PC-3 (cell line): Measurements from ENCODE around the gene DIS3L2. TPM values are rescaled to one million over a fixed set of nuclear protein-coding genes. Genes with fewer than 3 reads are reported as not detected.

Source experiments
- ATAC-seq: fragments of 200-7000 bp; cut with Tn5 transposase; 2 replicates; pipeline ENCODE4 v1.9.1; 2020; ENCODE audit warnings: mild to moderate bottlenecking, moderate library complexity
- BruUV-seq: library from RNA; stranded (reverse); fragments of 400-500 nt; replicated peaks from 2 replicates; lab custom pipeline; 2021; lab: Mats Ljungman, UMichigan
- CTCF ChIA-PET: fragments of 300-600 bp; sonication (Branson Sonifier 250); formaldehyde crosslinking; loops from one replicate; lab custom pipeline; 2022; ENCODE audit warnings: antibody characterized with exemption; lab: Charles Lee
- POLR2A ChIA-PET: fragments of 300-600 bp; sonication (Branson Sonifier 250); formaldehyde crosslinking; loops from one replicate; lab custom pipeline; 2022; ENCODE audit warnings: antibody characterized with exemption; ENCODE audit not compliant: unreplicated experiment; lab: Charles Lee
- DNase-seq: peaks from one replicate; pipeline ENCODE4 v3.0.0-alpha.2; 2015
- H2AFZ ChIP-seq: fragments of 300-600 bp; sonication (generic); 2 replicates; pipeline ENCODE4 v1.6.0; 2016; ENCODE audit warnings: antibody characterized with exemption, low read length
- H3F3A ChIP-seq: fragments of 300-600 bp; sonication (generic); one replicate; pipeline ENCODE4 v1.6.0; 2017; ENCODE audit warnings: antibody characterized with exemption, low read length, control low read depth, mild to moderate bottlenecking; ENCODE audit not compliant: unreplicated experiment
- H3K27ac ChIP-seq: fragments of 300-600 bp; sonication (generic); 2 replicates; pipeline ENCODE4 v1.5.1; 2016; ENCODE audit warnings: mild to moderate bottlenecking, low read length
- H3K27me3 ChIP-seq: fragments of 300-600 bp; sonication (generic); 2 replicates; pipeline ENCODE4 v1.6.1; 2016; ENCODE audit warnings: low read length, mixed read lengths
- H3K36me3 ChIP-seq: fragments of 300-600 bp; sonication (generic); 2 replicates; pipeline ENCODE4 v1.6.1; 2016; ENCODE audit warnings: low read depth, mixed run types, low read length, mixed read lengths
- H3K4me1 ChIP-seq: fragments of 300-600 bp; sonication (generic); 2 replicates; pipeline ENCODE4 v1.5.1; 2016; ENCODE audit warnings: low read length; ENCODE audit not compliant: insufficient read depth
- H3K4me2 ChIP-seq: fragments of 300-600 bp; sonication (generic); 2 replicates; pipeline ENCODE4 v1.6.0; 2016; ENCODE audit warnings: low read length
- H3K4me3 ChIP-seq: fragments of 300-600 bp; sonication (generic); 2 replicates; pipeline ENCODE4 v1.5.1; 2016; ENCODE audit warnings: mild to moderate bottlenecking, low read length, mixed read lengths
- H3K79me2 ChIP-seq: fragments of 300-600 bp; sonication (generic); 2 replicates; pipeline ENCODE4 v1.6.1; 2017; ENCODE audit warnings: low read length, mixed read lengths
- H3K9ac ChIP-seq: fragments of 300-600 bp; sonication (generic); 2 replicates; pipeline ENCODE4 v1.6.0; 2016; ENCODE audit warnings: mild to moderate bottlenecking, low read length
- H3K9me2 ChIP-seq: fragments of 300-600 bp; sonication (generic); replicated peaks from 2 replicates; pipeline ENCODE4 v1.6.1; 2016; ENCODE audit warnings: mixed run types, low read length, mixed read lengths
- H3K9me3 ChIP-seq: fragments of 300-600 bp; sonication (generic); 2 replicates; pipeline ENCODE4 v1.6.1; 2016; ENCODE audit warnings: low read length, mixed read lengths
- H4K20me1 ChIP-seq: fragments of 300-600 bp; sonication (generic); 2 replicates; pipeline ENCODE4 v1.6.1; 2016; ENCODE audit warnings: low read length, mixed read lengths
- EZH2 ChIP-seq: fragments of 300-600 bp; sonication (generic); IDR thresholded peaks from one replicate; pipeline ENCODE4 v1.6.1; 2017; ENCODE audit warnings: antibody characterized with exemption, mild to moderate bottlenecking, low read length; ENCODE audit not compliant: unreplicated experiment
- EZH2phosphoT487 ChIP-seq: fragments of 300-600 bp; sonication (generic); IDR thresholded peaks from 2 replicates; pipeline ENCODE4 v1.6.1; 2018; ENCODE audit warnings: mild to moderate bottlenecking, antibody characterized with exemption, low read length, borderline replicate concordance
- intact Hi-C: fragments of 100-400 bp; cut with micrococcal nuclease; formaldehyde crosslinking; loops from 2 replicates; pipeline ENCODE4 v1.9.0; 2023
- total RNA-seq: library from RNA; depleted of rRNA; stranded (reverse); fragments of >200 nt; gene quantifications from 2 replicates; pipeline ENCODE4 v1.2.3, GENCODE V29; 2014
- TF ChIP-seq, protein P1 (sequence below): fragments of 300-600 bp; sonication (generic); conservative IDR thresholded peaks from 2 replicates; pipeline ENCODE4 v1.5.1; 2017; ENCODE audit warnings: antibody characterized with exemption, low read depth, mild to moderate bottlenecking, low read length

Gene DIS3L2
- total RNA-seq, 1 experiment from 2014 or later, result 22.8 TPM

DNA sequence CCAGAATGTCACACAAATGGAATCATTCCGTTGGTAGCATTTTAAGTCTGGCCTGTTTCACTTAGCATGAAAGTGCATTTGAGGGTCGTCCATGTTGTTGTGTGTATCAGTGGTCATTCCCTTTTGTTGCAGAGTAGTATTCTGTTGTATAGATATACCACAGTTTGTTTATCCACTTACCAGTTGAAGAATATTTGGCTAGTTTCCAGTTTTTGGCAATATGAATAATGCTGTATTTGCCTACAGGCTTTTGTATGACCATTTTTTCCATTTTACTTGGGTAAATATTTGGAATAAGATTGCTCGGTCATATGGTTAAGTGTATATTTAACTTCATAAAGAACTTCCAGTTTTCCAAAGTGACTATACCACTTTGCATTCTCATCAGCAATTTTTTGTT, 317.0 kb downstream of the DIS3L2 start:
- Histone ChIP-seq H3F3A (no peaks in the 10 kb centered on the region), H3K36me3 (no peaks in the 10 kb centered on the region), H3K27ac (no peak overlapping the region), H3K27me3 (no peaks in the 10 kb centered on the region), H3K4me1 (no peaks in the 10 kb centered on the region), H3K9me2 (no peaks in the 10 kb centered on the region), H3K9ac (no peak overlapping the region), H3K9me3 (no peaks in the 10 kb centered on the region), H3K4me3 (no peak overlapping the region), H3K79me2 (no peaks in the 10 kb centered on the region), H4K20me1 (no peaks in the 10 kb centered on the region), H2AFZ (no peak overlapping the region), H3K4me2 (no peak overlapping the region)
- no peak for TF ChIP-seq EZH2phosphoT487
- TF ChIP-seq, protein P1, sequence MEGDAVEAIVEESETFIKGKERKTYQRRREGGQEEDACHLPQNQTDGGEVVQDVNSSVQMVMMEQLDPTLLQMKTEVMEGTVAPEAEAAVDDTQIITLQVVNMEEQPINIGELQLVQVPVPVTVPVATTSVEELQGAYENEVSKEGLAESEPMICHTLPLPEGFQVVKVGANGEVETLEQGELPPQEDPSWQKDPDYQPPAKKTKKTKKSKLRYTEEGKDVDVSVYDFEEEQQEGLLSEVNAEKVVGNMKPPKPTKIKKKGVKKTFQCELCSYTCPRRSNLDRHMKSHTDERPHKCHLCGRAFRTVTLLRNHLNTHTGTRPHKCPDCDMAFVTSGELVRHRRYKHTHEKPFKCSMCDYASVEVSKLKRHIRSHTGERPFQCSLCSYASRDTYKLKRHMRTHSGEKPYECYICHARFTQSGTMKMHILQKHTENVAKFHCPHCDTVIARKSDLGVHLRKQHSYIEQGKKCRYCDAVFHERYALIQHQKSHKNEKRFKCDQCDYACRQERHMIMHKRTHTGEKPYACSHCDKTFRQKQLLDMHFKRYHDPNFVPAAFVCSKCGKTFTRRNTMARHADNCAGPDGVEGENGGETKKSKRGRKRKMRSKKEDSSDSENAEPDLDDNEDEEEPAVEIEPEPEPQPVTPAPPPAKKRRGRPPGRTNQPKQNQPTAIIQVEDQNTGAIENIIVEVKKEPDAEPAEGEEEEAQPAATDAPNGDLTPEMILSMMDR, result no peak
- TF ChIP-seq EZH2, result no peak
- peak; percentile 54 for DNase-seq
- intact Hi-C loops, result no loop called here
- no peak; the same call in 1 of the 2 replicates for ATAC-seq
- CTCF ChIA-PET, result no interaction called here
- BruUV-seq, result no TSS peak
- POLR2A ChIA-PET, result no interaction called here

DNA sequence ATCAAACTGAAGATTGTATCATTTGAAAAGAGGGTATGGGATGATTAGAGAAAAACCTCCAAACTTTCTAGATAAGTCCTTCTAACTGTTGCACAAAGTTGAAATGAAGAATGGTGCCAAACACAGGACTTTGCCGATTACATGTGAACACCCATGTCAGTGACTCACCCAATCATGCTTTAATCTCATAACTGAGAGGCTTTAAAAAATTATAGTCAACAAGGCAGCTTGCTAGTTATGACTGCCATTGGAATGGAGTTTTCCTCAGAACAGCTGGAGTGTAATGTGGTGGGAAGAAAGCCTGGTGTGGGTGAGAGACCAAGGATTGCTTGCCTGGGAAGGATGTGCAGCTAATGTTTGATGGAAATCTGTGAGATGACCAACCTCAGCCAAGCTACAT, 318.8 kb downstream of the DIS3L2 start:
- no peaks in the 10 kb centered on the region for H3K9me2 ChIP-seq
- no peaks in the 10 kb centered on the region for H3K79me2 ChIP-seq
- intact Hi-C loops, result no loop called here
- H3K27ac ChIP-seq, result no peak overlapping the region
- H3K9me3 ChIP-seq, result no peaks in the 10 kb centered on the region
- no peaks in the 10 kb centered on the region for H3K4me1 ChIP-seq
- H3K4me3 ChIP-seq, result no peak overlapping the region
- H3K36me3 ChIP-seq, result no peaks in the 10 kb centered on the region
- H3K9ac ChIP-seq, result no peak overlapping the region
- ATAC-seq (no peak), DNase-seq (no peak)
- no TSS peak for BruUV-seq
- POLR2A ChIA-PET, result no interaction called here
- no peaks in the 10 kb centered on the region for H3F3A ChIP-seq
- H4K20me1 ChIP-seq, result no peaks in the 10 kb centered on the region
- no peak overlapping the region for H2AFZ ChIP-seq
- H3K4me2 ChIP-seq, result no peak overlapping the region
- H3K27me3 ChIP-seq, result no peaks in the 10 kb centered on the region
- CTCF ChIA-PET, result no interaction called here
- no peak for TF ChIP-seq EZH2phosphoT487
- TF ChIP-seq EZH2, result no peak
- TF ChIP-seq, protein P1, result no peak

DNA sequence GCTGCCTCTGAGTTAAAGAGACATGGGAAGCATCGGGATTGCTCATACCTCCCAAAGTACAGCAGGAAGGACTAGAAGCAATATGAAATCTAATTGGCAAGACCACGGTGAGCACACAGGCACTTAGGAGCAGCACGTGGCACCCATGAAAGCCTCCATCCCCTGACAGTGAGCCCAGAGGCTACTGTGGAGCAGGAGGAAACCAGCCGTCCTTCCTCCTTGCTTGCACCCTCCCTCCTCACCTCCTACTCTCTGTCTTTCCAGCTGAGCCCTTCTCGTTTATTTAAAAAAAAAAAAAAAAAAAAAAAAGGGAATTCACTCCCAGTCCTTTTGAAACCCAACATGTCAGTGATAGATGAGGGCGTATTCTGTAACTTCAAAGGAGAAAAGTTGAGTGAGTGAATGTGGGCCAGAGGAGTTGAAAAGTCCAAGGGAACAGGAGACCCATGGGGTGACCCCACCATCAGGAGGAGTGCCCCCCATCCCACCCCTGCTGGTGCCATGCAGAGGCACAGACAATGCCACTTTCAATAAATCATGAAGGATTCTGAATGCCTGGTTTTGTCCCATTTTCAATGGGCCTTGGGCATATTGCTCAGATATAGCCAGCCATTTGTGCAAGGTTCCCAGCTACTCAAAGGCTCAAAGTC, 320.5 kb downstream of the DIS3L2 start:
- POLR2A ChIA-PET, result no interaction called here
- Histone ChIP-seq H2AFZ (no peak overlapping the region), H3K9me3 (no peaks in the 10 kb centered on the region), H3K4me1 (no peaks in the 10 kb centered on the region), H3K4me3 (no peak overlapping the region), H3K27ac (no peak overlapping the region), H3F3A (no peaks in the 10 kb centered on the region), H3K9ac (no peak overlapping the region), H4K20me1 (no peaks in the 10 kb centered on the region), H3K27me3 (no peaks in the 10 kb centered on the region), H3K79me2 (no peaks in the 10 kb centered on the region), H3K9me2 (no peaks in the 10 kb centered on the region), H3K4me2 (no peak overlapping the region), H3K36me3 (no peaks in the 10 kb centered on the region)
- CTCF ChIA-PET, result no interaction called here
- DNase-seq (no peak), ATAC-seq (no peak)
- TF ChIP-seq EZH2phosphoT487, result no peak
- TF ChIP-seq EZH2, result no peak
- TF ChIP-seq, protein P1, result no peak
- BruUV-seq, result no TSS peak
- intact Hi-C loops, result no loop called here
